ENCODE results near the gene TGFBR3. TPM values are rescaled to one million over a fixed set of nuclear protein-coding genes. Genes with fewer than 3 reads are reported as not detected.

Gene TGFBR3
- total RNA-seq, 1 experiment from 2014 or later, result 3.1 TPM

DNA sequence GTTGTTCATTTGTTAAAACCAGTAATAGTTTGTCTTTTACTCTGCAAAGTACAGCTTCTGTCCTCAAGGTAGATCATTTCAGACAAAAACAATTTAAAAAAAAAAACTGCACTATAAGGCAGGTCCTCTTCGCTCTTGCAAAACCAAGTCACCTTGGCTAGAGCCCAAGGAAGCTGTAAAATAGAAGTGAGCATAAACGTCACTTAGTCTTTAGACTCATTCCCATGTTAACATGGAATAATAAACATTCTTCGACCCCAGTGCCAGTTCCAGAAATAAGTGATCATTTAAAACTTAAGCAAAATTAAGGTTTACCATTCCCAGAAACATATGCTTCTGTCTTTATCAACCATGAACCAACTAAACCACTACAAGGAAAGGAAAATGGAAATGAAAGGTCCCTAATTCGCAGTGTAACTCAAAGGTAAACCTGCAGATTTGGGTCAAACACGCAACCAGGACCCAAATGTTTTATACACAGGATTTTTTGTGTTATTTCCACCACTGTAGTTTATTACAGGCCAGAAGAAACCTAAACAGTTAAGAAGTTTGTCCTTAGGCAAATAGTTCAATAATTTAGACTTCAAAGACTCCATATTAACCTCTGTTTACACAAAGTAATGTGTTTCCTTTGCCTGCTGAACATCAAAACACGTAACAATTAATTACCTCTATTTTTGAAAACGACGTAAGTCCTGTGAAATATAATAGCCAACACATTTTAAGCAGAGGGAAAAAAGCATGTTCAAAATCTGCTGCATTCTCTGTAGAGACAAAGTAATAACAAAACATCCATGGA lies 54.6 kb downstream of the TGFBR3 start:
- ChIA-PET POLR2A (ENCODE audit: low non-redundant PET) (no interaction called here), CTCF (no interaction called here)
- no peak for TF ChIP-seq EZH2 (IDR thresholded peaks at IDR 0.05; ENCODE audit: borderline replicate concordance, low read depth, low read length, poor library complexity, severe bottlenecking)
- TF ChIP-seq, protein P1, sequence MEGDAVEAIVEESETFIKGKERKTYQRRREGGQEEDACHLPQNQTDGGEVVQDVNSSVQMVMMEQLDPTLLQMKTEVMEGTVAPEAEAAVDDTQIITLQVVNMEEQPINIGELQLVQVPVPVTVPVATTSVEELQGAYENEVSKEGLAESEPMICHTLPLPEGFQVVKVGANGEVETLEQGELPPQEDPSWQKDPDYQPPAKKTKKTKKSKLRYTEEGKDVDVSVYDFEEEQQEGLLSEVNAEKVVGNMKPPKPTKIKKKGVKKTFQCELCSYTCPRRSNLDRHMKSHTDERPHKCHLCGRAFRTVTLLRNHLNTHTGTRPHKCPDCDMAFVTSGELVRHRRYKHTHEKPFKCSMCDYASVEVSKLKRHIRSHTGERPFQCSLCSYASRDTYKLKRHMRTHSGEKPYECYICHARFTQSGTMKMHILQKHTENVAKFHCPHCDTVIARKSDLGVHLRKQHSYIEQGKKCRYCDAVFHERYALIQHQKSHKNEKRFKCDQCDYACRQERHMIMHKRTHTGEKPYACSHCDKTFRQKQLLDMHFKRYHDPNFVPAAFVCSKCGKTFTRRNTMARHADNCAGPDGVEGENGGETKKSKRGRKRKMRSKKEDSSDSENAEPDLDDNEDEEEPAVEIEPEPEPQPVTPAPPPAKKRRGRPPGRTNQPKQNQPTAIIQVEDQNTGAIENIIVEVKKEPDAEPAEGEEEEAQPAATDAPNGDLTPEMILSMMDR (conservative IDR thresholded peaks at IDR 0.05; ENCODE audit: low read depth, low read length), result no peak
- intact Hi-C loops (cut with micrococcal nuclease; ENCODE audit: unreplicated experiment), result no loop called here
- Histone ChIP-seq H3K36me3 (ENCODE audit: insufficient read depth, low read length, poor library complexity, severe bottlenecking) (no peaks in the 10 kb centered on the region), H3K9me3 (ENCODE audit: low read depth, low read length, poor library complexity, severe bottlenecking) (no peaks in the 10 kb centered on the region), H3K27me3 (replicated peaks; ENCODE audit: insufficient read depth, low read depth, low read length, poor library complexity) (no peaks in the 10 kb centered on the region), H3K4me3 (ENCODE audit: low read depth, low read length, poor library complexity, severe bottlenecking) (no peak overlapping the region), H3K27ac (ENCODE audit: low read depth, low read length, poor library complexity, severe bottlenecking) (no peak overlapping the region), H3K4me1 (ENCODE audit: insufficient read depth, low read length, poor library complexity, severe bottlenecking) (peaks cover 3% of the 10 kb centered on the region)
- no peak for DNase-seq (ENCODE audit: low spot score)
- BruUV-seq (replicated peaks), result no TSS peak

DNA sequence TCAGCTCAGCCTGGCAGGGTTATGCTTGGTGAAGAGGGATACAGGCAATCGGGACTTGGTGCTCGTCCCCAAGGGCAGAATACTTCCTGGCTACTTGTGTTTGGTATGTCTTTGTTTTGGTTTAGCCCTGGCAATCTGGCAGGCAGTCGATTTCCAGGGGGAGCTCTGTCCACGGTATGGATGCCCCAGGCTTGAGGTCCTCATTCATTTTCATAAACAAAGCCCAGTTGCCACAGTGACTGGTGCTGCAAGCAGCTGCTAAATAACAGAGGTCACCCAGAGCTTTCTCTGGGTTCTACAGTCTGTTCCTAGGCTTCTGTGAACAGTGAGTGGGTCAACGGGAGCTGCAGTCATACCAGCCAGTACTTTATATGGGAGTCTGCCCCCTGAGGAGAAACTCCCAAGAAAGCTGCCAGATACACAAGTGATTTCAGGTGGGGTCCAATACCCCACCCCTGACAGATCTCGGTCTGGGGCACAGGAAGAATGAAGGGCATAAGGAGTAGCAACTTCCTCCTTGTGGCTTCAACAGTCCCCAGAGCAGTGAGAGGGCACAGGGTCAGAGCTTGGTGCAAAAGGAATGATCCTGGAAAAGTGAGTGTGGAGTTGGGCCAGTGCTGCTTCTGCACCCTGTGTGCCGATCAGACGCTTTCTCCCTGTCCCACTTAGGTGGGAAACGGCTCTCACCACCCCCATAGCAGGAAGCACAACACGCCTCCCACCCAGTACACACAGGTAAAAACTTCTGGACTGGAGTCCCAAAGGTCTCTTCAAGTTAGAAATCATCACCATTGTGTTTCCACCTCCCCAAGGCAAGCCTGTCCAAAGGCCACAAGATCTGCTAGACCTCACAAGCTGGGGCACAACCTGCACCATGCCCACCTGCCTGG lies 55.5 kb downstream of the TGFBR3 start:
- no peak for DNase-seq (ENCODE audit: low spot score)
- TF ChIP-seq, protein P1 (conservative IDR thresholded peaks at IDR 0.05; ENCODE audit: low read depth, low read length), result peak; percentile 23; the same call in 1 of the 2 replicates
- no peak for TF ChIP-seq EZH2 (IDR thresholded peaks at IDR 0.05; ENCODE audit: borderline replicate concordance, low read depth, low read length, poor library complexity, severe bottlenecking)
- no peaks in the 10 kb centered on the region for H3K9me3 ChIP-seq (ENCODE audit: low read depth, low read length, poor library complexity, severe bottlenecking)
- H3K4me1 ChIP-seq (ENCODE audit: insufficient read depth, low read length, poor library complexity, severe bottlenecking), result peaks cover 3% of the 10 kb centered on the region
- POLR2A ChIA-PET (ENCODE audit: low non-redundant PET), result no interaction called here
- H3K27ac ChIP-seq (ENCODE audit: low read depth, low read length, poor library complexity, severe bottlenecking), result no peak overlapping the region
- no peak overlapping the region for H3K4me3 ChIP-seq (ENCODE audit: low read depth, low read length, poor library complexity, severe bottlenecking)
- CTCF ChIA-PET, result interaction anchor here (0.6 kb wide), 1 partner anchor 40 kb away, joined by 6 read pairs; no protein-coding TSS in a partner anchor
- H3K36me3 ChIP-seq (ENCODE audit: insufficient read depth, low read length, poor library complexity, severe bottlenecking), result no peaks in the 10 kb centered on the region
- no peaks in the 10 kb centered on the region for H3K27me3 ChIP-seq (replicated peaks; ENCODE audit: insufficient read depth, low read depth, low read length, poor library complexity)
- BruUV-seq (replicated peaks), result no TSS peak
- intact Hi-C loops (cut with micrococcal nuclease; ENCODE audit: unreplicated experiment), result no loop called here

DNA sequence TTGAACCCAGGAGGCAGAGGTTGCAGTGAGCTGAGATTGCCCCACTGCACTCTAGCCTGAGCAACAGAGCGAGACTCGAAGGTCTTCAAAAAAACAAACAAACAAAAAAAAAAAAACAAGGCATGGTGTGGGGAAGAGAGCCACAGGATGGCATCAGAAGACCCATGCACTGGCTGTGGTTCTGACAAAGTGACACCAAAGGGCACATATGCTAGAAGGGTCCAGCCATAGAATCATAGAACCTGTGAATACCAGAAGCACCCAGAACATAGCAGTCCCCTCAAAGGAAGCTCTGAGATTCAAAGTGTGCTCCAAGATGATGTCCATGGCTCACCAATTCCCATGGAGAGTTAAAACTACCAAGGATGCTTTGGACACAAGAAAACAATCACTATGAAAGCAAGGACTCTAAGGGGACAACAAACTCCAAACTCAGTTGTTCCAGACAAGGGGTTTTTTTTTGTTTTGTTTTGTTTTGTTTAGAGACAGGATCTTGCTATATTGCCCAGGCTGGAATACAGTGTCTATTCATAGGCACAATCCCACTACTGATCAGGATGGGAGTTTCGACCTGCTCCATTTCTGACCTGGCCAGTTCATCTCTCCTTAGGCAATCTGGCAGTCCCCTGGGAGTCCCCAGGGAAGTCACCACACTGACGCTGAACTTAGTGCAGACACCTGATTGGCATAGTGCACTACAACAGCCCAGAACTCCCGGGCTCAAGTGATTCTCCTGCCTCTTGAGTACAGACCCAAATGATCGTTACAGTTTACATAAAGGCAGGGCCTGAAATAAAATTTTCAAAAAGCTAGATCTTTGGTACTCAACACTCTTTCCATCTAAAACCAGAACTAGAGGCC lies 56.4 kb downstream of the TGFBR3 start:
- no peaks in the 10 kb centered on the region for H3K9me3 ChIP-seq (ENCODE audit: low read depth, low read length, poor library complexity, severe bottlenecking)
- ChIA-PET POLR2A (ENCODE audit: low non-redundant PET) (no interaction called here), CTCF (interaction anchor here (0.6 kb wide), 1 partner anchor 39 kb away, joined by 6 read pairs; no protein-coding TSS in a partner anchor)
- BruUV-seq (replicated peaks), result no TSS peak
- TF ChIP-seq, protein P1 (conservative IDR thresholded peaks at IDR 0.05; ENCODE audit: low read depth, low read length), result no peak
- TF ChIP-seq EZH2 (IDR thresholded peaks at IDR 0.05; ENCODE audit: borderline replicate concordance, low read depth, low read length, poor library complexity, severe bottlenecking), result no peak
- peaks cover 3% of the 10 kb centered on the region for H3K4me1 ChIP-seq (ENCODE audit: insufficient read depth, low read length, poor library complexity, severe bottlenecking)
- H3K27ac ChIP-seq (ENCODE audit: low read depth, low read length, poor library complexity, severe bottlenecking), result no peak overlapping the region
- no peaks in the 10 kb centered on the region for H3K36me3 ChIP-seq (ENCODE audit: insufficient read depth, low read length, poor library complexity, severe bottlenecking)
- H3K27me3 ChIP-seq (replicated peaks; ENCODE audit: insufficient read depth, low read depth, low read length, poor library complexity), result no peaks in the 10 kb centered on the region
- no peak overlapping the region for H3K4me3 ChIP-seq (ENCODE audit: low read depth, low read length, poor library complexity, severe bottlenecking)
- intact Hi-C loops (cut with micrococcal nuclease; ENCODE audit: unreplicated experiment), result no loop called here
- DNase-seq (ENCODE audit: low spot score), result no peak

Data from A673 (cell line).